ENCODE measurements around the gene PLXNA3. TPM values are rescaled to one million over a fixed set of nuclear protein-coding genes. Genes with fewer than 3 reads are reported as not detected.

PLXNA3 gene
- total and polyA plus RNA-seq, 2 experiments from 2014 or later = 2.7 to 5.4 TPM

GRCh38 chrX:154444755-154445246 is 13.3 kb upstream of the PLXNA3 start (continued):
- TF ChIP-seq CTCF (conservative IDR thresholded peaks at IDR 0.05; ENCODE audit: low read depth in 2 of 2) = no peak
- TF ChIP-seq EZH2phosphoT487 (IDR thresholded peaks at IDR 0.05; ENCODE audit: unreplicated experiment) = no peak
- TF ChIP-seq STAT1 (IDR thresholded peaks at IDR 0.05; ENCODE audit: unreplicated experiment) = no peak
- no peak for TF ChIP-seq REST (IDR thresholded peaks at IDR 0.05; ENCODE audit: unreplicated experiment)
- TF ChIP-seq JUNB (IDR thresholded peaks at IDR 0.05; ENCODE audit: unreplicated experiment) = no peak

- Histone ChIP-seq H3K4me3 (no peak overlapping the region), H3K9me2 (ENCODE audit: insufficient read depth) (no peaks in the 10 kb centered on the region), H3K27me3 (ENCODE audit: insufficient read depth) (no peaks in the 10 kb centered on the region), H2AFZ (no peak overlapping the region), H3K4me2 (no peak overlapping the region), H3K79me2 (replicated peaks; ENCODE audit: insufficient read depth) (no peaks in the 10 kb centered on the region), H3K27ac (ENCODE audit: low read depth) (no peak overlapping the region), H3K4me1 (ENCODE audit: insufficient read depth) (0 out of 2 replicates have a peak, but pooled peaks cover 3% of the 10 kb centered on the region), H3K36me3 (ENCODE audit: insufficient read depth) (no peaks in the 10 kb centered on the region), H4K20me1 (replicated peaks; ENCODE audit: insufficient read depth) (no peaks in the 10 kb centered on the region), H3F3A (replicated peaks; ENCODE audit: low read depth) (no peaks in the 10 kb centered on the region)
- no peaks in the 10 kb centered on the region for H3K9me3 Mint-ChIP-seq
- H3K27ac Mint-ChIP-seq = no peak overlapping the region
- ATAC-seq (no peak), DNase-seq (ENCODE audit: low spot score) (no peak)
- peaks cover 16% of the 10 kb centered on the region; the same call in 2 of the 3 replicates for H3K36me3 Mint-ChIP-seq (ENCODE audit: low read depth)
- H3K4me1 Mint-ChIP-seq = no peaks in the 10 kb centered on the region
- H3K4me3 Mint-ChIP-seq = peak overlapping the region; percentile 10; the same call in 1 of the 3 replicates
- peaks cover 7% of the 10 kb centered on the region for H3K27me3 Mint-ChIP-seq (ENCODE audit: insufficient read depth, low read depth, poor library complexity)
- TF ChIP-seq EZH2phosphoT487 (IDR thresholded peaks at IDR 0.05; ENCODE audit: unreplicated experiment) (no peak), ZNF331 (CRISPR knock-in tag; IDR thresholded peaks at IDR 0.05; ENCODE audit: low read depth) (no peak), POLR2AphosphoS5 (IDR thresholded peaks at IDR 0.05; ENCODE audit: low read depth) (no peak), CREB1 (CRISPR knock-in tag; IDR thresholded peaks at IDR 0.05; ENCODE audit: low read depth) (no peak), REST (IDR thresholded peaks at IDR 0.05; ENCODE audit: unreplicated experiment) (no peak), STAT1 (IDR thresholded peaks at IDR 0.05; ENCODE audit: unreplicated experiment) (no peak), JUNB (IDR thresholded peaks at IDR 0.05; ENCODE audit: unreplicated experiment) (no peak), EZH2 (IDR thresholded peaks at IDR 0.05; ENCODE audit: low read depth, unreplicated experiment) (no peak), NANOG (IDR thresholded peaks at IDR 0.05; ENCODE audit: borderline replicate concordance) (no peak), ZNF114 (CRISPR knock-in tag; IDR thresholded peaks at IDR 0.05) (no peak), CTCF (conservative IDR thresholded peaks at IDR 0.05; ENCODE audit: low read depth in 2 of 2) (no peak), ETS1 (IDR thresholded peaks at IDR 0.05) (no peak)
Measured at GRCh38 chrX:154445776-154446175, 12.3 kb upstream of the PLXNA3 start.

All from GM23338 (cell line).